NK-92 (cell line): ENCODE results near the gene JOSD2.
"Not testable (repeated sequence)": the region's sequence is repeated elsewhere in the genome, so short reads cannot be mapped to it uniquely, and the experiment has no call there.

Experiments used
- DNase-seq: peaks from one replicate; lab custom pipeline; 2025; ENCODE audit not compliant: unreplicated experiment; lab: John Stamatoyannopoulos, UW

JOSD2 gene

GRCh38 chr19:50547385-50548190, 36.6 kb upstream of the JOSD2 start:
- no peak for DNase-seq

DNA sequence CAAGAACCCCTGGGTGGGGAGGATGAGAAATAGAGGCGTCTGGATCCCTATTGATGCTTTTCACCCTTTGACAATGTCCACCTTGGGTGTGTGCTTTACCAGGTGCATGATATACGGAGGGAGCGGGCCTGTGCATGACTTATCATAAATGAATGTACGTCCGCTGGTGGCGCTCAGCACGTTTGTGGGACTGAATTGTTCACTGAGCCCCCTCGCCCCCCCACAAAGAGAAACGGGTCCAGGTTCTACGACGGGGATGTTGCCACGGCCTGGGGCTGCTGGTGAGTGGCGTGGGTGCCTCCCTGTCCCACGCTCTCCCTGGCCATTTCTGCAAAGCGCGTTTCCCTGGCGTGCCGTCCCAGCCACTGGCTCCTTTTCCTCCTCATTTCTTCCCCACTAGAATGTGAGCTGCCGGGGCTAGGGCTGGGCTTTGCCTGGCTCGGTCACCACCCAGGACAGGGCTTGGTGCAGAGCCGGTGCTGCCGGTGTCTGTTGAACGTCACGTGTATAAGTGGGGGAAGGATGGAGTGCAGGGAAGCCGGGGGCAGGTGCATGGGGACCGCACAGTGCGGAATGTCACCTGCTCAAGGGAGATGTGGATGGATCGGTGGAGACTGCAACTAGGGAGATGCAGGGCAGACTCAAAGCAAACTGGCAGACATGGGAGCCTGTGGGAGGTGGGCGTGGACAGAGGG, 35.7 kb upstream of the JOSD2 start:
- DNase-seq, result no peak

DNA sequence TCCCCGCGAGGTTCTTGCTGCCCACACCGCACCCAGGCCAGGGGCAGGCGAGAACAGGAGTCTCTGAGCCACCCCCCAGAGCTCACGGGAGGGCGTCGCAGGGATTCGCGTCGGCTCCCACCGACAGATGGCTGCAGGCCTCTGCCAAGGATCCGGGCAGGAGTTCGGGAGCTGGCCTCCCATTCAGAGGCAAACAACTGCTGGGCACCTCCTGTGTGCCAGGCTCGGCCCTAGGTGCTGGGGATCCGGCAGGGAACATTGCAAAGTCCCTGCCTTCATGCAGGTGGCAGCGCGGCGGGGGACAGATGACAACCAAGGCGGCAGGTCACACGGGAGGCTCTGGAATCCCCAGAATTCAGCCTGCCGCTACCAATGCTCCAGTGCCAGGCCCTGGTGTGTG, 32.0 kb upstream of the JOSD2 start:
- DNase-seq, result no peak

GRCh38 chr19:50537769-50538230, 26.8 kb upstream of the JOSD2 start:
- no peak for DNase-seq

- no peak for DNase-seq
Measured at GRCh38 chr19:50537306-50537685, 26.3 kb upstream of the JOSD2 start.

GRCh38 chr19:50536662-50537305, 25.8 kb upstream of the JOSD2 start:
- no peak for DNase-seq

DNA sequence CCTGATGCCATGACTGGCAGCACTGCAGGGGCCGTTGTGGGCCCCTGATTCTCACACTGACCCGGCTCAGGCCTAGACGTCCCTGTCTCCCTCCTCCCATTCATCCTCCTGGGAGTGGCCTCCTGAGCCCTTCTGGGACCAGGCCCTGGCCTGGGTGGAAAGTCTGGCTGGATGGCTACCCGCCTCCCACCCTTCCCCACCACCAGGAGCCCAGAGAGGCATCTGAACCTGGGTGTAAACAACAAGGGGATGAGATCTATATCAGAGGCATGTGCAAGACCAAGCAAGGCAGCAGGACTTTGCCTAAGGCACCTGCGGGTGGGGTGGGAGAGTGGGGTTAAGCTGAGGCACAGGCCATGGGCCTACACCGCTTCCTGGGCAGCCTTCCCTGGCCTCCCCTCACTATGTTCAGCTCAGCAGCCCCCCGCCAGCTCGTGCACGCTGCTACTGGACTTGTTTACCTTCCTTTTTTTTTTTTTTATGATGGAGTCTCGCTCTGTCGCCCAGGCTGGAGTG, 24.7 kb upstream of the JOSD2 start:
- DNase-seq, result no peak

- no peak for DNase-seq
Measured at GRCh38 chr19:50534478-50534877, 23.5 kb upstream of the JOSD2 start.

DNA sequence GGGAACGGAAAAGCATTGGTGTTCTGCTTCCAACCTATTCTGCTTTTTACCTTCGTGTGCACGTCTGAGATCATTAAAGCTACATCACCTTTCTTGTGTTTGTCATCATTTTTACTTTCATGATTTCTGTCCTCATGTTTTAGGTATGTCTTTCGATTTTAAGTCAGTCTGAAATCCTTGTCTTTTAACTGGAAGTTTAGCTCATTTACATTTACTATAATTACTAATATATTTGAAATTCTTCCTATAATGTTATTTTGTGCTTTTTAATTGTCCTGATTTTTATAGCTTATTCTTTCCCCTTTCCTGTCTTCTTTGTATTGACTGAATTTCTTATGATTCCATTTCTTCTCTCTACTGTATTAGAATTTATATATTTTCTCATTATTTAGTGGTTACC, 22.0 kb upstream of the JOSD2 start:
- no peak for DNase-seq

GRCh38 chr19:50531171-50531612, 20.2 kb upstream of the JOSD2 start:
- no peak for DNase-seq

DNA sequence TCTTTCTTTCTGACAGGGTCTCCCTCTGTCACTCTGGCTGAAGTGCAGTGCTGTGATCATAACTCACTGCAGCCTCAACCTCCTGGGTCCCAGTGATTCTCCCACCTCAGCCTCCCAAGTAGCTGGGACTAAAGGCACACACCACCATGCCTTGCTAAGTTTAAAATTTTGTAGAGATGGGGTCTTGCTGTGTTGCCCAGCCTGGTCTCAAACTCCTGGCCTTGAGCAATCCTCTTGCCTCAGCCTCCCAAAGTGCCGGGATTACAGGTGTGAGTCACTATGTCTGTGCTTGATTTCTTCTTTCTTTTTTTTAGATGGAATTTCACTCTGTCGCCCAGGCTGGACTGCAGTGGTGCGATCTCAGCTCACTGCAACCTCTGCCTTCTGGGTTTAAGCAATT, 17.1 kb upstream of the JOSD2 start:
- DNase-seq, result not testable (repeated sequence)

GRCh38 chr19:50522881-50523280, 11.9 kb upstream of the JOSD2 start:
- no peak for DNase-seq

DNA sequence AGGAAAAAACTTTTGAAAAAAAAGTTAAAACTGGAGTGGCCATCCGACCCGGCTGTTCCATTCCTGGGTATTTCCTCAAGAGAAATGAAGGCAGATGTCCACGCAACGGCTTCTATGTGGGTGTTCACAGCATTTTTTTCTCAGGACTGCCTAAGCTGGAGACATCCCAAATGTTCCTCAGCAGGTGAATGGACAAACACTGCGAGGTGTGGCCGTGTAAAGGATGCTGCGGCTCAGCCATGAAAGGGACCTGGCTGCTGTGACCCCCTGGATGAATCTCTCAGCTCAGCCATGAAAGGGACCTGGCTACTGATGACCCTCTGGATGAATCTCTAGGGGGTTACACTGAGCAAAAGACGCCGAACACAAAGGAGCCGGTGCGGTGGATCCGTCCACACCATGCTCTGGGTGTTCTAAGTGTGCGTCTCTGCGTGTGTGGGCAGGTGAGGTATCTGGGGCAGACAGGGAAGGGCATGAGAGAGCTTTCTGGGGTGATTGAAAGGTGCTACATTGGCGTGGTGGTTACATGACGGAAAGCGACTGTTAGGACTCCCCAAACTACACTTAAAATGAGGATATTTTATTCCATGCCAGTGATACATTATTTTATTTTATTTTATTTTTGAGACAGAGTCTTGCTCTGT, 10.0 kb upstream of the JOSD2 start:
- no peak for DNase-seq

DNA sequence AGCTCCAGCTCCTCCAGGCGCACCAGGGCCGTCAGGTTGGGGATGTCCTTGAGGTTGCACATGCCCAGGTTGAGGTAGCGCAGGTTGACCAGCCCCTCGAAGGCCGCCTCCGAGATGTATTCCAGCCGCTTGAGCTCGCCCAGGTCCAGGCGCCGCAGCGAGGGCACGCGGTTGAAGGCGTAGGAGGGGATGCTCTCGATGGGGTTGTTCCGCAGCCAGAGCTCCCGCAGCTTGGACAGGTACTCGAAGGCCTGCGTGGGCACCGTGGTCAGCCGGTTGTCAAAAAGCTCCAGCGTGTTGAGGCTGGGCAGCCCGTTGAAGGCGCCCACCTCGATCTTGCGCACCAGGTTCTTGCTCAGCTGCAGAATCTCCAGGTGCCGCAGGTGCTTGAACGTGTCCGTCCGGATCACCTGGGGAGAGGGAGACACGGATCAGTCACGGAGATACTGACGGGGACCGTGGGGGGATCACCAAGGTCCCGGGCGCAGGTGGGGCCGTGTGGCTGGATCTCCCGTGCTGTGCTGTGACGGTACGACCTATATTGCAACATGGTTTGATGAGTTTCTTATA, 8.1 kb upstream of the JOSD2 start:
- no peak for DNase-seq

DNA sequence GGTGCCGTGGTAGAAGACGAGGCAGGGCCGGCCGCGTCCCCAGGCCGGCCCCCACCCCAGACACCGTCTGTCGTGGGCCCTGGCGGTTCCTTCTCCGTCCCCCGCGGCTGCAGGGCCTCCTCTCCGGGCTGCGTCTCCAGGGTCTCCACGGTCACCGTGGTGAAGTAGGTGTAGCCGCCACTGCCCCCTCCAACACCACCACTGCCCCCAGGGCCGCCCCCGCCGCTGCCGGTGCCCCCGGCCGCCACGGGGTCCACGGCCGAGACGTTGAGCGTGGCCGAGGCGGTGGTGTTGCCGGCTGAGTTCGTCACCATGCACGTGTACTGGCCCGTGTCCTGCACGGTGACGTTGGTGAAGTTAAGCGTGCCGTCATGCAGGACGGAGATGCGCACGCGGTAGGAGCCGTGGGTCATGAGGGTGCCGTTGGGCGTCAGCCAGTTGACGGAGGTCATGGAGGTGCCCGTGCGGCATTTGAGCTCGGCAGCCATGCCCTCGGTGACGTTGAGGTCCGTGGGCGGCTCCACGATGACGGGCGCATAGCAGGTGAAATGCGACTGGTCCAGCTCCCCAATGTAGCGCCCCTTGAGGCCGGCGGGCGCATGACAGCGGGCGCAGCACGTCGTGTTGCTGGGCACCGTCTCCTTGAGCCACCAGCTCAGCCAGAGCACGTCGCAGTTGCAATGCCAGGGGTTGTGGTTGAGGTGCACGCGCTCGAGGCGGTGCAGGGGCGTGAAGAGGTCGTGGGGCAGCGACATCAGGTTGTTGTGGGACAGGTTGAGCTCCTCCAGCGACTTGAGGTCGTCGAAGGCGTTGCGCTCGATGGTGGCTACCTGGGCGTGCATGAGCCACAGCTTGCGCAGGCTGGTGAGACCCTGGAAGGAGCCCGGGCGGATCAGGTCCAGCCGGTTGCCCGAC, 7.4 kb upstream of the JOSD2 start:
- DNase-seq, result no peak

GRCh38 chr19:50517704-50518075, 6.7 kb upstream of the JOSD2 start:
- DNase-seq, result no peak

GRCh38 chr19:50516964-50517703, 6.1 kb upstream of the JOSD2 start:
- DNase-seq, result no peak

DNA sequence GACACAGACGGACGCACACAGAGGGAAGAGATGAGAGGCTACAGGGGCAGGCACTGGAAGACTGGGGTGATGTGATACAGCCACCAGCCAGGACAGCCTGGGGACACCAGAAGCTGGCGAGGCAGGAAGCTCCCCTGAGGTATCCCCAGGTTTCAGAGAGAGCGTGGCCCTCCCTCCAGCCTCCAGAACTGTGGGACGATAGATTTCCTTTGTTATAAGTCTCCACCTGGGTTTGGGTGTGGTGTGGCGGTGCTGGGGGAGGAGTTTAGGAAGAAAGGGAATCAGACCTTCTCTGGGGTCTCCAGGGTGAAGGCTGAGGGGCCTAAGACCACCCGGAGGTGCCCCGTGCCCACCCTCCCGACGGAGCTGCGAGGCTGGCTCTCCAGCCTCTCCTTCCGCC, 5.5 kb upstream of the JOSD2 start:
- no peak for DNase-seq

DNA sequence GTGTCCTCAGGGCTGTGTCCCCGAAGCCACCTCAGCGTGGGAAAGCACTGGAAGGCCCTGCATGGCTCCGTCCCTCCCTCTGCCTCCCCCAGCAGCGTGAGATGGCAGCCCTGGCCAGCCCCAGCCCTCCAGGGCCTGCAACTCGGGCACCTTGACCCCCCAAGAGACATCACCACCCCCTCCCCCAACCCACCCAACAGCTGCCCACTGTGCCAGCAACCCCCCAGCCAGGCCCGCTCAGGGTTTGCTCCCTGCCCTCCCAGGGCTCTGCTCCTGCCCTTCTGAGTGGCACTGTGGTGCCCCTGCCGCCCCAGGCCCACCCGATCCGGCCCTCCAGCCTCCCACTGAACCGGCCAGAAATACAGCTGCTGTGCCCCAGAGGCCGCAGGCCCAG, 4.2 kb upstream of the JOSD2 start:
- no peak for DNase-seq
